Skeletal muscle satellite cell (primary cell): Measurements from ENCODE around the gene EVI2A.
"Not testable (repeated sequence)": the region's sequence is repeated elsewhere in the genome, so short reads cannot be mapped to it uniquely, and the experiment has no call there.

ENCODE experiments used
- H3K27me3 ChIP-seq: 2 replicates; pipeline ENCODE4 v1.7.0; 2013; ENCODE audit warnings: low read length; ENCODE audit not compliant: control insufficient read depth, insufficient read depth
- H3K36me3 ChIP-seq: 2 replicates; pipeline ENCODE4 v1.7.0; 2013; ENCODE audit warnings: mild to moderate bottlenecking, control low read depth, low read length; ENCODE audit not compliant: insufficient read depth
- H3K4me1 ChIP-seq: 2 replicates; pipeline ENCODE4 v1.7.0; 2013; ENCODE audit warnings: low read length; ENCODE audit not compliant: control insufficient read depth, insufficient read depth
- H3K4me2 ChIP-seq: 2 replicates; pipeline ENCODE4 v1.7.0; 2013; ENCODE audit warnings: mild to moderate bottlenecking, low read length
- H3K4me3 ChIP-seq: 2 replicates; pipeline ENCODE4 v1.7.0; 2013; ENCODE audit warnings: low read length
- H3K9ac ChIP-seq: 2 replicates; pipeline ENCODE4 v1.7.0; 2013; ENCODE audit warnings: mild to moderate bottlenecking, low read depth, low read length, moderate library complexity
- H3K9me3 ChIP-seq: replicated peaks from 2 replicates; pipeline ENCODE4 v1.7.0; 2013; ENCODE audit warnings: mild to moderate bottlenecking, control low read depth, low read length

EVI2A gene

GRCh38 chr17:31294231-31294630, 27.2 kb downstream of the EVI2A start:
- Histone ChIP-seq H3K36me3 (no peaks in the 10 kb centered on the region), H3K9ac (no peak overlapping the region), H3K4me2 (no peak overlapping the region), H3K27me3 (no peaks in the 10 kb centered on the region), H3K4me1 (peaks cover 14% of the 10 kb centered on the region), H3K9me3 (no peaks in the 10 kb centered on the region), H3K4me3 (no peak overlapping the region)

- H3K4me2 ChIP-seq, result no peak overlapping the region
- H3K9ac ChIP-seq, result no peak overlapping the region
- H3K4me3 ChIP-seq, result no peak overlapping the region
- H3K27me3 ChIP-seq, result no peaks in the 10 kb centered on the region
- no peaks in the 10 kb centered on the region for H3K9me3 ChIP-seq
- H3K36me3 ChIP-seq, result no peaks in the 10 kb centered on the region
- H3K4me1 ChIP-seq, result peaks cover 16% of the 10 kb centered on the region
Observed at GRCh38 chr17:31293581-31293980, 27.8 kb downstream of the EVI2A start.

GRCh38 chr17:31291820-31292219, 29.6 kb downstream of the EVI2A start:
- Histone ChIP-seq H3K4me2 (no peak overlapping the region), H3K36me3 (no peaks in the 10 kb centered on the region), H3K27me3 (no peaks in the 10 kb centered on the region), H3K9me3 (no peaks in the 10 kb centered on the region), H3K9ac (no peak overlapping the region), H3K4me1 (peaks cover 16% of the 10 kb centered on the region), H3K4me3 (no peak overlapping the region)

GRCh38 chr17:31289790-31290189, 31.6 kb downstream of the EVI2A start:
- H3K4me1 ChIP-seq, result peaks cover 16% of the 10 kb centered on the region

GRCh38 chr17:31287932-31288331, 33.5 kb downstream of the EVI2A start:
- not testable (repeated sequence) for H3K4me2 ChIP-seq, H3K9me3 ChIP-seq, H3K36me3 ChIP-seq, H3K4me3 ChIP-seq, H3K9ac ChIP-seq, H3K27me3 ChIP-seq
- peaks cover 16% of the 10 kb centered on the region for H3K4me1 ChIP-seq

More at GRCh38 chr17:31289790-31290189, 31.6 kb downstream of the EVI2A start:
- Histone ChIP-seq H3K9ac (peak overlapping the region; percentile 49), H3K4me2 (peak overlapping the region; percentile 59), H3K27me3 (no peaks in the 10 kb centered on the region), H3K36me3 (no peaks in the 10 kb centered on the region), H3K4me3 (no peak overlapping the region), H3K9me3 (no peaks in the 10 kb centered on the region)

GRCh38 chr17:31286587-31286986, 34.8 kb downstream of the EVI2A start:
- H3K9ac ChIP-seq, result no peak overlapping the region
- no peaks in the 10 kb centered on the region for H3K9me3 ChIP-seq
- no peak overlapping the region for H3K4me2 ChIP-seq
- H3K27me3 ChIP-seq, result no peaks in the 10 kb centered on the region
- no peak overlapping the region for H3K4me3 ChIP-seq
- H3K4me1 ChIP-seq, result peaks cover 16% of the 10 kb centered on the region
- H3K36me3 ChIP-seq, result no peaks in the 10 kb centered on the region

GRCh38 chr17:31283841-31284240, 37.6 kb downstream of the EVI2A start:
- H3K9me3 ChIP-seq, result no peaks in the 10 kb centered on the region
- no peak overlapping the region for H3K4me2 ChIP-seq
- no peak overlapping the region for H3K4me3 ChIP-seq
- H3K36me3 ChIP-seq, result no peaks in the 10 kb centered on the region
- H3K4me1 ChIP-seq, result no peaks in the 10 kb centered on the region
- no peaks in the 10 kb centered on the region for H3K27me3 ChIP-seq
- no peak overlapping the region for H3K9ac ChIP-seq

GRCh38 chr17:31281061-31281460, 40.4 kb downstream of the EVI2A start:
- no peak overlapping the region for H3K4me2 ChIP-seq
- no peaks in the 10 kb centered on the region for H3K4me1 ChIP-seq
- H3K36me3 ChIP-seq, result peaks cover 8% of the 10 kb centered on the region
- no peaks in the 10 kb centered on the region for H3K9me3 ChIP-seq
- no peaks in the 10 kb centered on the region for H3K27me3 ChIP-seq
- no peak overlapping the region for H3K9ac ChIP-seq
- H3K4me3 ChIP-seq, result no peak overlapping the region

- Histone ChIP-seq H3K36me3 (peaks cover 8% of the 10 kb centered on the region), H3K4me1 (peaks cover 5% of the 10 kb centered on the region), H3K9me3 (no peaks in the 10 kb centered on the region), H3K27me3 (no peaks in the 10 kb centered on the region), H3K4me3 (no peak overlapping the region), H3K4me2 (no peak overlapping the region), H3K9ac (no peak overlapping the region)
Observed at GRCh38 chr17:31279401-31279800, 42.0 kb downstream of the EVI2A start.

GRCh38 chr17:31275116-31275515, 46.3 kb downstream of the EVI2A start:
- Histone ChIP-seq H3K27me3 (no peaks in the 10 kb centered on the region), H3K4me2 (no peak overlapping the region), H3K36me3 (peaks cover 12% of the 10 kb centered on the region), H3K4me1 (peaks cover 18% of the 10 kb centered on the region), H3K9ac (no peak overlapping the region), H3K9me3 (no peaks in the 10 kb centered on the region), H3K4me3 (no peak overlapping the region)

- H3K4me1 ChIP-seq, result peaks cover 27% of the 10 kb centered on the region
Observed at GRCh38 chr17:31274252-31274651, 47.2 kb downstream of the EVI2A start.

GRCh38 chr17:31273516-31273915, 47.9 kb downstream of the EVI2A start:
- peaks cover 12% of the 10 kb centered on the region for H3K36me3 ChIP-seq
- H3K9ac ChIP-seq, result no peak overlapping the region
- H3K4me1 ChIP-seq, result peaks cover 34% of the 10 kb centered on the region
- no peaks in the 10 kb centered on the region for H3K27me3 ChIP-seq
- no peak overlapping the region for H3K4me2 ChIP-seq
- H3K4me3 ChIP-seq, result no peak overlapping the region
- no peaks in the 10 kb centered on the region for H3K9me3 ChIP-seq

More at GRCh38 chr17:31274252-31274651, 47.2 kb downstream of the EVI2A start:
- no peaks in the 10 kb centered on the region for H3K9me3 ChIP-seq
- no peaks in the 10 kb centered on the region for H3K27me3 ChIP-seq
- H3K36me3 ChIP-seq, result peaks cover 12% of the 10 kb centered on the region
- no peak overlapping the region for H3K4me2 ChIP-seq
- no peak overlapping the region for H3K9ac ChIP-seq
- H3K4me3 ChIP-seq, result no peak overlapping the region
